K562 (cell line): ENCODE data around the gene SPG21. TPM values are rescaled to one million over a fixed set of nuclear protein-coding genes. Genes with fewer than 3 reads are reported as not detected.

Experiments used
- ATAC-seq: fragments of 200-7000 bp; cut with Tn5 transposase; 3 replicates; pipeline ENCODE4 v1.9.1; 2020; ENCODE audit warnings: moderate library complexity
- BruUV-seq: library from RNA; stranded (reverse); fragments of 400-500 nt; replicated peaks from 2 replicates; lab custom pipeline; 2021; lab: Mats Ljungman, UMichigan
- CTCF ChIA-PET: fragments of 300-600 bp; formaldehyde crosslinking; extraction: SDS; loops from one replicate; lab custom pipeline; 2021; ENCODE audit warnings: low intra/inter-chr PET ratio; lab: Yijun Ruan, JAX
- POLR2A ChIA-PET: fragments of 300-600, 350-650 bp; sonication (Branson Sonifier 250); formaldehyde crosslinking; extraction: SDS; loops from one replicate; lab custom pipeline; 2021; ENCODE audit warnings: antibody characterized with exemption, inconsistent platforms; lab: Yijun Ruan, JAX
- DNase-seq, 4 experiments: peaks; one replicate each; pipeline versions ENCODE4 v3.0.0 to v3.0.0-alpha.2; 2011 to 2018; ENCODE audit warnings: low spot score in 3 of 4, mixed read lengths in 3 of 4; ENCODE audit errors: extremely low read depth in 1 of 4
- FAIRE-seq: peaks from 2 replicates; lab custom pipeline; 2011; peaks lifted over from hg19 to GRCh38; lab: Jason Lieb, UNC
- H2AFZ ChIP-seq: 2 replicates; pipeline ENCODE4 v1.6.0; 2011; ENCODE audit warnings: low read depth, low read length, control low read depth, inconsistent platforms
- H3K27ac ChIP-seq: fragments of 200-600 bp; 3 replicates; pipeline ENCODE4 v1.8.0; 2011; ENCODE audit warnings: low read depth, mild to moderate bottlenecking, control low read depth, inconsistent platforms, low read length, moderate library complexity, mixed read lengths; ENCODE audit errors: extremely low read depth
- H3K27me3 ChIP-seq, 2 experiments: fragments of 300-600 bp in 1 of 2; 2 replicates in 1 of 2; 3 replicates in 1 of 2; pipeline versions ENCODE4 v1.6.0 to v1.8.0; 2011; ENCODE audit warnings: inconsistent platforms in 2 of 2, low read length in 2 of 2, mild to moderate bottlenecking in 1 of 2, mixed read lengths in 1 of 2, moderate library complexity in 1 of 2; ENCODE audit not compliant: control insufficient read depth in 2 of 2, insufficient read depth in 2 of 2
- H3K36me3 ChIP-seq: fragments of 300-600 bp; 3 replicates; pipeline ENCODE4 v1.8.0; 2011; ENCODE audit warnings: mild to moderate bottlenecking, low read length, inconsistent platforms; ENCODE audit not compliant: control insufficient read depth, insufficient read depth
- H3K4me1 ChIP-seq, 2 experiments: fragments of 200-600 bp in 1 of 2; replicated peaks in 1 of 2; 2 replicates in 1 of 2; 3 replicates in 1 of 2; pipeline versions ENCODE4 v1.5.1 to v1.8.0; 2011; ENCODE audit warnings: inconsistent platforms in 2 of 2, low read length in 2 of 2, mild to moderate bottlenecking in 1 of 2, mixed read lengths in 1 of 2, moderate library complexity in 1 of 2; ENCODE audit not compliant: control insufficient read depth in 2 of 2, insufficient read depth in 2 of 2
- H3K4me2 ChIP-seq: 2 replicates; pipeline ENCODE4 v1.6.1; 2011; ENCODE audit warnings: low read length, control low read depth, inconsistent platforms, mixed read lengths; ENCODE audit not compliant: insufficient read depth
- H3K4me3 ChIP-seq: fragments of 200-600 bp; sonication (generic), shearing (Covaris generic); 2 replicates; pipeline ENCODE4 v1.5.1; 2016; ENCODE audit warnings: control low read depth, inconsistent platforms
- H3K79me2 ChIP-seq: fragments of 200-600 bp; 3 replicates; pipeline ENCODE4 v1.8.0; 2011; ENCODE audit warnings: low read length, inconsistent platforms; ENCODE audit not compliant: control insufficient read depth, insufficient read depth
- H3K9ac ChIP-seq, 2 experiments: 2 replicates each; pipeline versions ENCODE4 v1.6.0 to v1.6.1; 2011; ENCODE audit warnings: low read depth in 2 of 2, low read length in 2 of 2, control low read depth in 1 of 2, inconsistent platforms in 1 of 2, mild to moderate bottlenecking in 1 of 2, mixed read lengths in 1 of 2; ENCODE audit not compliant: insufficient read depth in 1 of 2
- H3K9me1 ChIP-seq: one replicate; pipeline ENCODE4 v1.6.0; 2011; ENCODE audit warnings: inconsistent platforms, mild to moderate bottlenecking, low read length, moderate library complexity; ENCODE audit not compliant: control insufficient read depth, insufficient read depth
- H3K9me3 ChIP-seq: replicated peaks from 2 replicates; pipeline ENCODE4 v1.5.1; 2011; ENCODE audit warnings: low read depth, low read length, inconsistent platforms; ENCODE audit not compliant: control insufficient read depth, insufficient read depth
- H4K20me1 ChIP-seq: replicated peaks from 2 replicates; pipeline ENCODE4 v1.6.1; 2011; ENCODE audit warnings: low read length, inconsistent platforms, mixed read lengths; ENCODE audit not compliant: control insufficient read depth, insufficient read depth
- BCOR ChIP-seq: fragments of 450-650 bp; IDR thresholded peaks from 2 replicates; pipeline ENCODE4 v1.6.1; 2016
- BHLHE40 ChIP-seq: IDR thresholded peaks from 2 replicates; pipeline ENCODE4 v1.6.1; 2011; ENCODE audit warnings: low read length, improper control_type of control experiment
- KAT7 ChIP-seq: sonication (generic); formaldehyde crosslinking; IDR thresholded peaks from 2 replicates; pipeline ENCODE4 v1.8.0; 2022; ENCODE audit warnings: missing genetic modification reagents, mild to moderate bottlenecking, borderline replicate concordance
- U2AF2 ChIP-seq: fragments of 200-400 bp; formaldehyde crosslinking; optimal IDR thresholded peaks from 2 replicates; pipeline ENCODE3; 2017; ENCODE audit warnings: low read depth, mild to moderate bottlenecking, low read length
- ZNF121 ChIP-seq: sonication (generic); formaldehyde crosslinking; conservative IDR thresholded peaks from 2 replicates; pipeline ENCODE4 v1.8.0; 2022; ENCODE audit warnings: missing genetic modification reagents
- WGBS: fragments of 100-300 bp; shearing (Covaris generic); methylation state at CpG from one replicate; pipeline ENCODE4 v1.1.6; 2016; ENCODE audit warnings: low coverage, mixed read lengths; ENCODE audit not compliant: insufficient coverage; ENCODE audit errors: missing lambda C conversion rate; 5-methylcytosine and 5-hydroxymethylcytosine counted together
- in situ Hi-C: fragments of 300-500 bp; cut with MboI; formaldehyde crosslinking; loops from 4 replicates; pipeline ENCODE4 v1.15.0; 2018; ENCODE audit warnings: inconsistent platforms, mixed read lengths
- intact Hi-C: fragments of 100-400 bp; cut with micrococcal nuclease; formaldehyde crosslinking; loops from 2 replicates; pipeline ENCODE4 v1.14.2; 2022
- polyA plus RNA-seq, 8 experiments: library from polyadenylated mRNA; depleted of rRNA in 4 of 8; stranded (reverse) in 5 of 8; unstranded in 3 of 8; fragments of >200 nt; fragmentation: Nextera tagmentation in 2 of 8; fragmentation: Illumina TruSeq in 1 of 8; extraction: Ambion mirVana in 2 of 8; extraction: Trizol in 1 of 8; gene quantifications; 2 replicates each; pipeline versions ENCODE4 v1.2.1 to v1.2.3, GENCODE V29; 2011 to 2014; ENCODE audit warnings: inconsistent platforms in 1 of 8, missing spikeins in 1 of 8
- total RNA-seq, 7 experiments: library from RNA; depleted of rRNA in 6 of 7; stranded (reverse); fragments of >200 nt in 6 of 7; fragmentation: Illumina TruSeq in 2 of 7; extraction: Trizol in 2 of 7; gene quantifications; 2 replicates each; pipeline versions ENCODE4 v1.2.1 to v1.2.3, GENCODE V29; 2011 to 2021; ENCODE audit warnings: low replicate concordance in 1 of 7
- TF ChIP-seq, protein P1 (sequence below): sonication (generic); formaldehyde crosslinking; IDR thresholded peaks from 2 replicates; pipeline ENCODE4 v1.9.0; 2022; ENCODE audit warnings: mild to moderate bottlenecking, missing genetic modification reagents

The SPG21 gene
- total and polyA plus RNA-seq, 9 of the 15 experiments (the other 6 are each of a cell fraction or from before 2014, with no cell fraction given), result 22.8 to 98.8 (median 65.1) TPM

GRCh38 chr15:65038836-65039235, 49.1 kb upstream of the SPG21 start:
- no peaks in the 10 kb centered on the region for H3K4me1 ChIP-seq
- TF ChIP-seq U2AF2 (no peak), KAT7 (no peak)
- ChIA-PET POLR2A (interaction anchor here (1.4 kb wide), 1 partner anchor 266 kb away, joined by 5 read pairs; the partner anchor contains the start of gene RNU5B-1), CTCF (no interaction called here)
- intact Hi-C loops (loop anchor here (10.0 kb wide), 1 partner anchor 346 kb away; no protein-coding TSS in a partner anchor), in situ Hi-C loops (loop anchor here (10.0 kb wide), 1 partner anchor 304 kb away; no protein-coding TSS in a partner anchor)
- no peaks in the 10 kb centered on the region for H3K9me1 ChIP-seq
- H2AFZ ChIP-seq, result no peak overlapping the region
- no TSS peak for BruUV-seq
- no peak overlapping the region for H3K4me2 ChIP-seq
- peaks cover 0 to 16% of the 10 kb centered on the region in 2 experiments; a peak in 2 of 5 replicates for H3K27me3 ChIP-seq
- no peak overlapping the region for H3K4me3 ChIP-seq
- no peaks in the 10 kb centered on the region; the same call in 1 of the 2 replicates for H3K9me3 ChIP-seq
- no peak for ATAC-seq
- H3K27ac ChIP-seq, result no peak overlapping the region
- FAIRE-seq, result peak; percentile 6
- 12% methylated on average over 5 of the region's 5 CpGs for WGBS
- DNase-seq, result no peak
- no peak overlapping the region for H3K9ac ChIP-seq
- H3K79me2 ChIP-seq, result no peaks in the 10 kb centered on the region
- H4K20me1 ChIP-seq, result no peaks in the 10 kb centered on the region
- H3K36me3 ChIP-seq, result no peaks in the 10 kb centered on the region

DNA sequence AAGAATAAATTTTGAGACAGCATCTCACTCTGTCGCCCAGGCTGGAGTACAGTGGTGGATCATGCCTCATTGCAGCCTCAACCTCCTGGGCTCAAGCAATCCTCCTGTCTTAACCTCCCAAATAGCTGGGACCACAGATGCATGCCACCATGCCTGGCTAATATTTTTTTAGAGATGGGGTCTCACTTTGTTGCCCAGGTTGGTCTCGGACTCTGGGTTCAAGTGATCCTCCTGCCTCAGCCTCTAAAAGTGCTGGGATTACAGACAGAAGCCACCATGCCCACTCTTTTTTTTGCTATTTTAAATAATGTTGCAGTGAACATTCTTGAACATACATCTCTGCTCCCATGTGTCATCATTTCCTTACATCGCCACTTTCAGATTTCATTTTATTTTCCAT, 48.7 kb upstream of the SPG21 start:
- CTCF ChIA-PET, result no interaction called here
- no peaks in the 10 kb centered on the region for H4K20me1 ChIP-seq
- TF ChIP-seq, protein P1, sequence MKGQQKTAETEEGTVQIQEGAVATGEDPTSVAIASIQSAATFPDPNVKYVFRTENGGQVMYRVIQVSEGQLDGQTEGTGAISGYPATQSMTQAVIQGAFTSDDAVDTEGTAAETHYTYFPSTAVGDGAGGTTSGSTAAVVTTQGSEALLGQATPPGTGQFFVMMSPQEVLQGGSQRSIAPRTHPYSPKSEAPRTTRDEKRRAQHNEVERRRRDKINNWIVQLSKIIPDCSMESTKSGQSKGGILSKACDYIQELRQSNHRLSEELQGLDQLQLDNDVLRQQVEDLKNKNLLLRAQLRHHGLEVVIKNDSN (CRISPR knock-in tag), result no peak
- no peak for TF ChIP-seq BHLHE40
- TF ChIP-seq ZNF121 (CRISPR knock-in tag), result peak; percentile 69
- TF ChIP-seq BCOR, result 0 out of 2 replicates have a peak, but pooled peaks have one; percentile 25
- TF ChIP-seq, all 486 proteins: peak for 2
- POLR2A ChIA-PET, result interaction anchor here (1.4 kb wide), 1 partner anchor 266 kb away, joined by 5 read pairs; the partner anchor contains the start of gene RNU5B-1
- H2AFZ ChIP-seq, result no peak overlapping the region
- intact Hi-C loops (loop anchor here (10.0 kb wide), 1 partner anchor 346 kb away; no protein-coding TSS in a partner anchor), in situ Hi-C loops (loop anchor here (10.0 kb wide), 1 partner anchor 304 kb away; no protein-coding TSS in a partner anchor)
- no peaks in the 10 kb centered on the region for H3K36me3 ChIP-seq
- H3K79me2 ChIP-seq, result no peaks in the 10 kb centered on the region
- no peaks in the 10 kb centered on the region for H3K4me1 ChIP-seq
- no peak overlapping the region for H3K9ac ChIP-seq
- H3K4me2 ChIP-seq, result no peak overlapping the region
- no TSS peak for BruUV-seq
- no peak for ATAC-seq
- H3K9me1 ChIP-seq, result no peaks in the 10 kb centered on the region
- no peak for DNase-seq
- H3K27me3 ChIP-seq, result peaks cover 0 to 16% of the 10 kb centered on the region in 2 experiments; a peak in 2 of 5 replicates
- 2% methylated on average over 3 of the region's 3 CpGs for WGBS
- no peaks in the 10 kb centered on the region; the same call in 1 of the 2 replicates for H3K9me3 ChIP-seq
- H3K4me3 ChIP-seq, result no peak overlapping the region
- FAIRE-seq, result no peak
- H3K27ac ChIP-seq, result no peak overlapping the region
